Astrocyte (in vitro differentiated cells and primary cell): ENCODE measurements around the gene TCF7L2. TPM values are rescaled to one million over a fixed set of nuclear protein-coding genes. Genes with fewer than 3 reads are reported as not detected.

Source experiments
- DNase-seq: peaks from one replicate; pipeline ENCODE4 v3.0.0-alpha.2; 2010; ENCODE audit warnings: low read depth
- FAIRE-seq: peaks from 2 replicates; lab custom pipeline; 2011; peaks lifted over from hg19 to GRCh38; lab: Jason Lieb, UNC
- H2AFZ ChIP-seq: 2 replicates; pipeline ENCODE4 v1.6.0; 2012; ENCODE audit warnings: low read depth, low read length, inconsistent platforms
- H3K27ac ChIP-seq: 2 replicates; pipeline ENCODE4 v1.5.1; 2011; ENCODE audit warnings: low read depth, low read length, inconsistent platforms
- H3K27me3 ChIP-seq: 2 replicates; pipeline ENCODE4 v1.6.0; 2011; ENCODE audit warnings: low read length, inconsistent platforms; ENCODE audit not compliant: insufficient read depth
- H3K36me3 ChIP-seq: 2 replicates; pipeline ENCODE4 v1.5.1; 2011; ENCODE audit warnings: low read length, inconsistent platforms; ENCODE audit not compliant: insufficient read depth
- H3K4me1 ChIP-seq: 2 replicates; pipeline ENCODE4 v1.5.1; 2011; ENCODE audit warnings: low read length, inconsistent platforms; ENCODE audit not compliant: insufficient read depth
- H3K4me2 ChIP-seq: 2 replicates; pipeline ENCODE4 v1.6.0; 2012; ENCODE audit warnings: low read length, inconsistent platforms
- H3K4me3 ChIP-seq: 2 replicates; pipeline ENCODE4 v1.5.1; 2011; ENCODE audit warnings: low read depth, mild to moderate bottlenecking, low read length, inconsistent platforms; ENCODE audit not compliant: insufficient read depth
- H3K79me2 ChIP-seq: 2 replicates; pipeline ENCODE4 v1.6.0; 2012; ENCODE audit warnings: mild to moderate bottlenecking, low read length, inconsistent platforms; ENCODE audit not compliant: insufficient read depth
- H3K9ac ChIP-seq: 2 replicates; pipeline ENCODE4 v1.6.0; 2012; ENCODE audit warnings: mild to moderate bottlenecking, low read length, inconsistent platforms
- H3K9me3 ChIP-seq: 2 replicates; pipeline ENCODE4 v1.5.1; 2012; ENCODE audit warnings: low read depth, mild to moderate bottlenecking, low read length, inconsistent platforms; ENCODE audit not compliant: insufficient read depth
- H4K20me1 ChIP-seq: 2 replicates; pipeline ENCODE4 v1.6.0; 2012; ENCODE audit warnings: low read length, inconsistent platforms; ENCODE audit not compliant: insufficient read depth
- H3K27ac Mint-ChIP-seq: one replicate; pipeline ENCODE4 v1.8.0; 2021; ENCODE audit warnings: mild to moderate bottlenecking, mixed read lengths; ENCODE audit not compliant: unreplicated experiment
- H3K27me3 Mint-ChIP-seq: one replicate; pipeline ENCODE4 v1.8.0; 2021; ENCODE audit warnings: low read depth, mixed read lengths; ENCODE audit not compliant: unreplicated experiment
- H3K36me3 Mint-ChIP-seq: one replicate; pipeline ENCODE4 v1.8.0; 2021; ENCODE audit warnings: low read depth, mixed read lengths; ENCODE audit not compliant: unreplicated experiment
- H3K4me1 Mint-ChIP-seq: one replicate; pipeline ENCODE4 v1.8.0; 2021; ENCODE audit warnings: low read depth, mixed read lengths; ENCODE audit not compliant: unreplicated experiment
- H3K4me3 Mint-ChIP-seq: one replicate; pipeline ENCODE4 v1.8.0; 2021; ENCODE audit warnings: mild to moderate bottlenecking, moderate library complexity, mixed read lengths; ENCODE audit not compliant: unreplicated experiment
- H3K9me3 Mint-ChIP-seq: one replicate; pipeline ENCODE4 v1.8.0; 2021; ENCODE audit warnings: mild to moderate bottlenecking, mixed read lengths; ENCODE audit not compliant: unreplicated experiment
- EZH2 ChIP-seq: IDR thresholded peaks from 2 replicates; pipeline ENCODE4 v1.6.1; 2012; ENCODE audit warnings: mild to moderate bottlenecking, low read length, inconsistent platforms; ENCODE audit not compliant: insufficient read depth
- total RNA-seq: library from RNA; stranded (reverse); gene quantifications from 2 replicates; pipeline ENCODE4 v1.2.1, GENCODE V29; 2021
- TF ChIP-seq, protein P1 (sequence below): IDR thresholded peaks from 2 replicates; pipeline ENCODE4 v1.5.1; 2011; ENCODE audit warnings: low read depth, mild to moderate bottlenecking, inconsistent platforms, low read length, moderate library complexity; ENCODE audit not compliant: insufficient read depth

The TCF7L2 gene
- total RNA-seq, 1 donor from 2014 or later: 52.4 TPM

- Histone ChIP-seq H3K4me1 (peaks cover 3% of the 10 kb centered on the region), H3K9ac (no peak overlapping the region), H3K4me3 (no peak overlapping the region), H4K20me1 (peaks cover 71% of the 10 kb centered on the region), H3K9me3 (no peaks in the 10 kb centered on the region), H3K27ac (no peak overlapping the region), H3K79me2 (peaks cover 71% of the 10 kb centered on the region), H3K4me2 (no peak overlapping the region), H3K36me3 (no peaks in the 10 kb centered on the region), H3K27me3 (no peaks in the 10 kb centered on the region), H2AFZ (no peak overlapping the region)
- peaks cover 49% of the 10 kb centered on the region for H3K4me1 Mint-ChIP-seq
- DNase-seq: no peak
- peaks cover 8% of the 10 kb centered on the region for H3K36me3 Mint-ChIP-seq
- no peak overlapping the region for H3K27ac Mint-ChIP-seq
- no peak for TF ChIP-seq EZH2
- no peaks in the 10 kb centered on the region for H3K9me3 Mint-ChIP-seq
- FAIRE-seq: no peak
- H3K4me3 Mint-ChIP-seq: no peak overlapping the region
- no peaks in the 10 kb centered on the region for H3K27me3 Mint-ChIP-seq
These were observed 70.8 kb downstream of the TCF7L2 start for GRCh38 chr10:113020838-113021237.

DNA sequence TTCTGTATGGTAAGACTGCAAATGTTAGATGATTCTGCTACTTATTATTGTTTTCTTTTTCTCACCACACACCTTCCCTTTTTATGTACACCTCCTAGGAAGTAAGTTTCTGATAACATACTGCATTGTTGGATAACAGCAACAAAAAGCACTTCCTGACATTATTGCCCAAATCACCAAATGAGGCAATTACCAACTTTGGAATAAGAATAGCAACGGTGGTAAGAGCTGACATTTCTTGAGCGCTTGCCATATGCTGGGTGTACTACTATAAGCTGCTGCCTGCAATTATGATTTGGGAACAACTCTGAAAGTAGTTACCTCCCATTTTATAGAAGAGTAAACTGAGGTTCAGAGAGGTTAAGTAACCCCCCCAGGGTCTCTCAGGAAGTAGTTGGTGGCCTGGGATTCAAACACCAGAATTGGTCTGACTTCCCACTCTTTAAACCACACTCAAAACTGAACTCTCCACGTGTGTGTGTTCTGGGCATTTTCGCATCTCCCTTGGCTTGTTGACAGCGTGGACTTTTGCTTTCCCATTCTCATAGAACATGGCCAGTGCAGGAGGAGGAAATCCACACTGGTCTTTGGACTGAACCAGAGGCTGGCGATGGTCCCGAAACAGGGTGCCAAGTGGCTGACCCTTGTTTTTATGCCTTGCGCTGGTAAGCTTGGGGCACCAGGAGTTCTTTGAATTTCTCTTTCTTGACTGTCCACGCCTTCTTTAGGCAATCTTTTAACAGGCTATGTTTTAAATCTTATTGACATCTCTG, 71.4 kb downstream of the TCF7L2 start:
- Histone ChIP-seq H3K79me2 (peaks cover 66% of the 10 kb centered on the region), H3K4me1 (peaks cover 7% of the 10 kb centered on the region), H3K27me3 (no peaks in the 10 kb centered on the region), H2AFZ (no peak overlapping the region), H3K36me3 (no peaks in the 10 kb centered on the region), H3K9me3 (no peaks in the 10 kb centered on the region), H4K20me1 (peaks cover 68% of the 10 kb centered on the region), H3K9ac (no peak overlapping the region), H3K4me3 (no peak overlapping the region), H3K27ac (no peak overlapping the region), H3K4me2 (no peak overlapping the region)
- peaks cover 8% of the 10 kb centered on the region for H3K36me3 Mint-ChIP-seq
- TF ChIP-seq, protein P1, sequence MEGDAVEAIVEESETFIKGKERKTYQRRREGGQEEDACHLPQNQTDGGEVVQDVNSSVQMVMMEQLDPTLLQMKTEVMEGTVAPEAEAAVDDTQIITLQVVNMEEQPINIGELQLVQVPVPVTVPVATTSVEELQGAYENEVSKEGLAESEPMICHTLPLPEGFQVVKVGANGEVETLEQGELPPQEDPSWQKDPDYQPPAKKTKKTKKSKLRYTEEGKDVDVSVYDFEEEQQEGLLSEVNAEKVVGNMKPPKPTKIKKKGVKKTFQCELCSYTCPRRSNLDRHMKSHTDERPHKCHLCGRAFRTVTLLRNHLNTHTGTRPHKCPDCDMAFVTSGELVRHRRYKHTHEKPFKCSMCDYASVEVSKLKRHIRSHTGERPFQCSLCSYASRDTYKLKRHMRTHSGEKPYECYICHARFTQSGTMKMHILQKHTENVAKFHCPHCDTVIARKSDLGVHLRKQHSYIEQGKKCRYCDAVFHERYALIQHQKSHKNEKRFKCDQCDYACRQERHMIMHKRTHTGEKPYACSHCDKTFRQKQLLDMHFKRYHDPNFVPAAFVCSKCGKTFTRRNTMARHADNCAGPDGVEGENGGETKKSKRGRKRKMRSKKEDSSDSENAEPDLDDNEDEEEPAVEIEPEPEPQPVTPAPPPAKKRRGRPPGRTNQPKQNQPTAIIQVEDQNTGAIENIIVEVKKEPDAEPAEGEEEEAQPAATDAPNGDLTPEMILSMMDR: no peak
- TF ChIP-seq EZH2: no peak
- no peak overlapping the region for H3K4me3 Mint-ChIP-seq
- no peak for DNase-seq
- FAIRE-seq: no peak
- H3K27me3 Mint-ChIP-seq: no peaks in the 10 kb centered on the region
- peaks cover 52% of the 10 kb centered on the region for H3K4me1 Mint-ChIP-seq
- H3K9me3 Mint-ChIP-seq: no peaks in the 10 kb centered on the region
- no peak overlapping the region for H3K27ac Mint-ChIP-seq

- Histone ChIP-seq H3K36me3 (no peaks in the 10 kb centered on the region), H3K4me2 (no peak overlapping the region), H2AFZ (no peak overlapping the region), H3K9ac (no peak overlapping the region), H3K4me3 (no peak overlapping the region), H3K79me2 (peaks cover 62% of the 10 kb centered on the region), H3K27ac (no peak overlapping the region), H3K27me3 (no peaks in the 10 kb centered on the region), H3K9me3 (no peaks in the 10 kb centered on the region), H4K20me1 (peaks cover 68% of the 10 kb centered on the region), H3K4me1 (peaks cover 15% of the 10 kb centered on the region)
- Mint-ChIP-seq H3K36me3 (peaks cover 8% of the 10 kb centered on the region), H3K4me3 (peak overlapping the region; percentile 52), H3K27me3 (no peaks in the 10 kb centered on the region), H3K27ac (peak overlapping the region; percentile 23), H3K4me1 (peaks cover 58% of the 10 kb centered on the region), H3K9me3 (no peaks in the 10 kb centered on the region)
- TF ChIP-seq EZH2: no peak
- TF ChIP-seq, protein P1: no peak
- no peak for FAIRE-seq
- no peak for DNase-seq
These were observed 72.2 kb downstream of the TCF7L2 start for GRCh38 chr10:113022265-113022664.
